ENCODE measurements around the gene PRKCA.

The PRKCA gene

DNA sequence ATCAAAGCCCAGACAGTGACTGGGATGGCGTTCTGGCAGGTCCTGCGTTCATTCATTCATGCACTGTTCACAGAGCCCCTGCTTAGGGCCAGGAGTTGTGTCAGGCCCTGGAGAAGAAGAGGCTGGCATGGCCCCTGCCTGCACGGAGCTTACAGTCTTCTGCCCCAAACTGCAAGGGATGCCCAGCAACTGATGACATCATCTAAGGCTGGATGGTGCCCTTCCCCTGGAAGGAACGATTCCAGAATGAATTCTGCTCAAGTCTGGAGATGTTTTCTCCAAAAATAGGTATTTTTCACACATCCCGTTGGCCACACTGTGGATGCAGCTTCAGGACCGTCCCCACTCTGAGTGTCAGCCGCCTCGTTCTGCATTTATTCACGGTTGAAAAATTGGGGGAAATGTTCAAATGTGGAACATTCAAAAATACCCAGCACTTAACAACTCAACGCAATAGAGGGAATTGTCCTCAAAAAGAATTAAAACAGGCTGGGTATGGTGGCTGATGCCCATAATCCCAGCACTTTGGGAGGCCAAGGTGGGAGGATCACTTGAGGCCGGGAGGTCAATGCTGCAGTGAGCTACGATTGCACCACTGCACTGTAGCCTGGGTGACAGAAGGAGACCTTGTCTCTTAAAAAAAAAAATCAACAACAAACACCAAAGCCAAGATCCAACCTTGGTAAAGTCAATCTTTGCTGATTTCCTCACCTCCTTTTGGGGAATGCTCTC is 508.7 kb downstream of the PRKCA start:
- no peaks in the 10 kb centered on the region for H3F3A ChIP-seq (ENCODE audit: control insufficient read depth, insufficient read depth)
- no peak overlapping the region for H3K4me2 ChIP-seq (ENCODE audit: low read length)
- no peak overlapping the region for H3K4me3 ChIP-seq (ENCODE audit: low read length)
- H3K9me3 ChIP-seq (ENCODE audit: control insufficient read depth, insufficient read depth, low read length) = no peaks in the 10 kb centered on the region
- no peaks in the 10 kb centered on the region for H3K27me3 ChIP-seq (ENCODE audit: control insufficient read depth, low read length)
- H3K4me1 ChIP-seq (ENCODE audit: control insufficient read depth, low read length) = peaks cover 14% of the 10 kb centered on the region
- H3K27ac ChIP-seq (ENCODE audit: low read depth, low read length) = no peak overlapping the region
- no peaks in the 10 kb centered on the region for H3K36me3 ChIP-seq (ENCODE audit: control insufficient read depth, low read length)
- H3K9me2 ChIP-seq (replicated peaks; ENCODE audit: control insufficient read depth, low read length) = no peaks in the 10 kb centered on the region
- H4K20me1 ChIP-seq (ENCODE audit: control insufficient read depth, insufficient read depth, low read depth, low read length) = no peaks in the 10 kb centered on the region
- no peak for TF ChIP-seq EZH2phosphoT487 (IDR thresholded peaks at IDR 0.05; ENCODE audit: borderline replicate concordance, low read length)
- TF ChIP-seq, protein P1, sequence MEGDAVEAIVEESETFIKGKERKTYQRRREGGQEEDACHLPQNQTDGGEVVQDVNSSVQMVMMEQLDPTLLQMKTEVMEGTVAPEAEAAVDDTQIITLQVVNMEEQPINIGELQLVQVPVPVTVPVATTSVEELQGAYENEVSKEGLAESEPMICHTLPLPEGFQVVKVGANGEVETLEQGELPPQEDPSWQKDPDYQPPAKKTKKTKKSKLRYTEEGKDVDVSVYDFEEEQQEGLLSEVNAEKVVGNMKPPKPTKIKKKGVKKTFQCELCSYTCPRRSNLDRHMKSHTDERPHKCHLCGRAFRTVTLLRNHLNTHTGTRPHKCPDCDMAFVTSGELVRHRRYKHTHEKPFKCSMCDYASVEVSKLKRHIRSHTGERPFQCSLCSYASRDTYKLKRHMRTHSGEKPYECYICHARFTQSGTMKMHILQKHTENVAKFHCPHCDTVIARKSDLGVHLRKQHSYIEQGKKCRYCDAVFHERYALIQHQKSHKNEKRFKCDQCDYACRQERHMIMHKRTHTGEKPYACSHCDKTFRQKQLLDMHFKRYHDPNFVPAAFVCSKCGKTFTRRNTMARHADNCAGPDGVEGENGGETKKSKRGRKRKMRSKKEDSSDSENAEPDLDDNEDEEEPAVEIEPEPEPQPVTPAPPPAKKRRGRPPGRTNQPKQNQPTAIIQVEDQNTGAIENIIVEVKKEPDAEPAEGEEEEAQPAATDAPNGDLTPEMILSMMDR (IDR thresholded peaks at IDR 0.05; ENCODE audit: low read depth, low read length, poor library complexity, severe bottlenecking) = no peak
- H3K79me2 ChIP-seq (ENCODE audit: control insufficient read depth, low read length) = no peaks in the 10 kb centered on the region

DNA sequence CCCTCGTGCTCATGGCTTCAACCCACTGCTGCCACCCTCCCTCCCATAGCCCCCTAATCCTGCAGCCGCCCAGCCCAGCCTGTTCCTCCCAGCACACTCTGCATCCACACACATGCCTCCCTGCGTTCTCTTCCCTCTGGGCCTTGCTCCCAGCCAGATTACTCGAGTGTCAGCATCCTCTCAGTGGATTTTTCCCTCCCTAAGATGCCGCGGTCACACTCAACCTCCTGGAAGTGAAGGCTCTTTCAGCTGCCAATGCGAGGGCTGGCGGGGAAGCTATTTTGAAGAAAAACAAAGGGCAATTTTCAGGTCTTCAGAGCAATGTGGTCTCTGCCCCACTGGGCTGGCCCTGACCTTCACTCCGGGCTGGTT is 509.3 kb downstream of the PRKCA start:
- H3K79me2 ChIP-seq (ENCODE audit: control insufficient read depth, low read length) = no peaks in the 10 kb centered on the region
- no peaks in the 10 kb centered on the region for H4K20me1 ChIP-seq (ENCODE audit: control insufficient read depth, insufficient read depth, low read depth, low read length)
- H3K36me3 ChIP-seq (ENCODE audit: control insufficient read depth, low read length) = no peaks in the 10 kb centered on the region
- H3K27ac ChIP-seq (ENCODE audit: low read depth, low read length) = no peak overlapping the region
- no peaks in the 10 kb centered on the region for H3K9me3 ChIP-seq (ENCODE audit: control insufficient read depth, insufficient read depth, low read length)
- TF ChIP-seq, protein P1 (IDR thresholded peaks at IDR 0.05; ENCODE audit: low read depth, low read length, poor library complexity, severe bottlenecking) = no peak
- no peak for TF ChIP-seq EZH2phosphoT487 (IDR thresholded peaks at IDR 0.05; ENCODE audit: borderline replicate concordance, low read length)
- H3K4me3 ChIP-seq (ENCODE audit: low read length) = no peak overlapping the region
- H3K27me3 ChIP-seq (ENCODE audit: control insufficient read depth, low read length) = no peaks in the 10 kb centered on the region
- no peaks in the 10 kb centered on the region for H3F3A ChIP-seq (ENCODE audit: control insufficient read depth, insufficient read depth)
- H3K4me1 ChIP-seq (ENCODE audit: control insufficient read depth, low read length) = peaks cover 13% of the 10 kb centered on the region
- no peaks in the 10 kb centered on the region for H3K9me2 ChIP-seq (replicated peaks; ENCODE audit: control insufficient read depth, low read length)
- no peak overlapping the region for H3K4me2 ChIP-seq (ENCODE audit: low read length)

DNA sequence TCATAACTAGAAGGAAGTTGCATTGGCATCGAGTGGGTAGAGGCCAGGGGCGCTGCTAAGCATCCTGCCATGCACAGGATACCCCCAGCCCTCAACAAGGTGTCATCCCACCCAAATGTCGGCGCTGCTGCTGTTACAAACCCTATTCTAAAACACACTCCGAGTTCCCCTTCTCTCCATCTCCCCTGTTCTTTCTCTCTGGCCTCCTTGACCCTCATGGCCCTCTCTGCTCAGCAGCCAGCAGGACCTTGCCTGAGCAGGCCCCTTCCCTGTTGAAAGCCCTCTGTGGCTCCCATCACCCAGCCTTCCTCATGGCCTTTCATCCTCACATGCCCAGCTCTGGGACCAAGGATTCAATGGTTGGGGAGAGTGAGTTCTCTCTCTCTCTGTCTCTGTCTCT is 510.2 kb downstream of the PRKCA start:
- TF ChIP-seq, protein P1 (IDR thresholded peaks at IDR 0.05; ENCODE audit: low read depth, low read length, poor library complexity, severe bottlenecking) = no peak
- no peak overlapping the region for H3K4me2 ChIP-seq (ENCODE audit: low read length)

More for the DNA sequence above, 510.2 kb downstream of the PRKCA start:
- Histone ChIP-seq H3K4me1 (ENCODE audit: control insufficient read depth, low read length) (peaks cover 13% of the 10 kb centered on the region), H3K9me3 (ENCODE audit: control insufficient read depth, insufficient read depth, low read length) (no peaks in the 10 kb centered on the region), H3F3A (ENCODE audit: control insufficient read depth, insufficient read depth) (no peaks in the 10 kb centered on the region), H4K20me1 (ENCODE audit: control insufficient read depth, insufficient read depth, low read depth, low read length) (no peaks in the 10 kb centered on the region), H3K79me2 (ENCODE audit: control insufficient read depth, low read length) (no peaks in the 10 kb centered on the region), H3K9me2 (replicated peaks; ENCODE audit: control insufficient read depth, low read length) (no peaks in the 10 kb centered on the region), H3K27ac (ENCODE audit: low read depth, low read length) (no peak overlapping the region), H3K27me3 (ENCODE audit: control insufficient read depth, low read length) (no peaks in the 10 kb centered on the region), H3K36me3 (ENCODE audit: control insufficient read depth, low read length) (no peaks in the 10 kb centered on the region), H3K4me3 (ENCODE audit: low read length) (no peak overlapping the region)

Measured in DOHH2 (cell line).